K562 (cell line): Measurements from ENCODE around the gene PRPH2. TPM values are rescaled to one million over a fixed set of nuclear protein-coding genes. Genes with fewer than 3 reads are reported as not detected.

Source experiments
- CC2D1A ChIP-seq: fragments of 450-650 bp; IDR thresholded peaks from 2 replicates; pipeline ENCODE4 v1.6.1; 2017; ENCODE audit warnings: mild to moderate bottlenecking
- DIDO1 ChIP-seq: fragments of 450-650 bp; IDR thresholded peaks from 2 replicates; pipeline ENCODE4 v1.6.1; 2016; ENCODE audit warnings: low read depth, missing biosample characterization, missing genetic modification characterization
- E2F1 ChIP-seq: sonication (generic); formaldehyde crosslinking; IDR thresholded peaks from 2 replicates; pipeline ENCODE4 v1.8.1; 2023; ENCODE audit warnings: mild to moderate bottlenecking, missing genetic modification reagents, moderate library complexity
- E2F8 ChIP-seq: fragments of 450-650 bp; IDR thresholded peaks from 2 replicates; pipeline ENCODE4 v1.7.1; 2018; ENCODE audit warnings: mild to moderate bottlenecking, low read depth; ENCODE audit not compliant: partially characterized antibody
- FOSL1 ChIP-seq: fragments of 200-800 bp; sonication (Bioruptor generic); conservative IDR thresholded peaks from 2 replicates; pipeline ENCODE4 v1.6.1; 2016; ENCODE audit warnings: missing genetic modification characterization, missing compliant biosample characterization
- GABPA ChIP-seq: fragments of 200-800 bp; sonication (Bioruptor generic); conservative IDR thresholded peaks from 2 replicates; pipeline ENCODE4 v1.6.1; 2016; ENCODE audit warnings: low read depth, missing genetic modification characterization, missing compliant biosample characterization
- GTF2B ChIP-seq: IDR thresholded peaks from 2 replicates; pipeline ENCODE4 v1.6.1; 2011; ENCODE audit not compliant: insufficient read length; ENCODE audit errors: extremely low read depth
- HDAC3 ChIP-seq: fragments of 450-650 bp; IDR thresholded peaks from 2 replicates; pipeline ENCODE4 v1.6.1; 2018; ENCODE audit warnings: borderline replicate concordance, mild to moderate bottlenecking, moderate library complexity; ENCODE audit not compliant: partially characterized antibody
- KLF16 ChIP-seq: IDR thresholded peaks from 2 replicates; pipeline ENCODE4 v1.6.1; 2016; ENCODE audit warnings: antibody characterized with exemption
- LEF1 ChIP-seq: fragments of 450-650 bp; IDR thresholded peaks from 2 replicates; pipeline ENCODE4 v1.6.1; 2016; ENCODE audit warnings: mild to moderate bottlenecking
- NR1H2 ChIP-seq: sonication (generic); formaldehyde crosslinking; IDR thresholded peaks from 2 replicates; pipeline ENCODE4 v1.4.0; 2020; ENCODE audit warnings: mild to moderate bottlenecking, missing genetic modification reagents
- PHF21A ChIP-seq: fragments of 450-650 bp; IDR thresholded peaks from 2 replicates; pipeline ENCODE4 v1.6.1; 2017; ENCODE audit warnings: low read depth, borderline replicate concordance
- PHTF2 ChIP-seq: fragments of 250-450 bp; sonication (Bioruptor Pico); IDR thresholded peaks from 2 replicates; pipeline ENCODE4 v1.5.0; 2021; ENCODE audit warnings: mild to moderate bottlenecking
- POLR2AphosphoS2 ChIP-seq: IDR thresholded peaks from 2 replicates; pipeline ENCODE4 v1.6.1; 2012; ENCODE audit warnings: low read length, improper control_type of control experiment
- PTRF ChIP-seq: fragments of 450-650 bp; IDR thresholded peaks from 2 replicates; pipeline ENCODE4 v1.6.1; 2016; ENCODE audit warnings: mild to moderate bottlenecking, missing genetic modification characterization, missing compliant biosample characterization
- SIN3B ChIP-seq: fragments of 450-650 bp; IDR thresholded peaks from 2 replicates; pipeline ENCODE4 v1.6.1; 2017; ENCODE audit warnings: low read depth, mild to moderate bottlenecking, moderate library complexity
- SIRT6 ChIP-seq: IDR thresholded peaks from one replicate; pipeline ENCODE4 v1.6.1; 2012; ENCODE audit warnings: low read depth, mild to moderate bottlenecking, control low read depth, inconsistent platforms, low read length, moderate library complexity
- SLC30A9 ChIP-seq: fragments of 250-450 bp; sonication (Bioruptor Pico); IDR thresholded peaks from 2 replicates; pipeline ENCODE4 v1.8.0; 2022; ENCODE audit warnings: mild to moderate bottlenecking, moderate library complexity
- ZFPM2 ChIP-seq: fragments of 250-450 bp; sonication (Bioruptor Pico); IDR thresholded peaks from 2 replicates; pipeline ENCODE4 v1.5.1; 2022; ENCODE audit warnings: mild to moderate bottlenecking
- ZNF280B ChIP-seq: fragments of 250-450 bp; sonication (Bioruptor Pico); IDR thresholded peaks from 2 replicates; pipeline ENCODE4 v1.5.1; 2021; ENCODE audit warnings: mild to moderate bottlenecking
- ZNF655 ChIP-seq: fragments of 250-450 bp; sonication (Bioruptor Pico); IDR thresholded peaks from 2 replicates; pipeline ENCODE4 v1.5.0; 2021
- ZNF76 ChIP-seq: fragments of 250-450 bp; sonication (Bioruptor Pico); IDR thresholded peaks from 2 replicates; pipeline ENCODE4 v1.4.0; 2020; ENCODE audit warnings: mild to moderate bottlenecking, moderate library complexity, borderline replicate concordance
- polyA plus RNA-seq, 8 experiments: library from polyadenylated mRNA; depleted of rRNA in 4 of 8; stranded (reverse) in 5 of 8; unstranded in 3 of 8; fragments of >200 nt; fragmentation: Nextera tagmentation in 2 of 8; fragmentation: Illumina TruSeq in 1 of 8; extraction: Ambion mirVana in 2 of 8; extraction: Trizol in 1 of 8; gene quantifications; 2 replicates each; pipeline versions ENCODE4 v1.2.1 to v1.2.3, GENCODE V29; 2011 to 2014; ENCODE audit warnings: inconsistent platforms in 1 of 8, missing spikeins in 1 of 8
- total RNA-seq, 7 experiments: library from RNA; depleted of rRNA in 6 of 7; stranded (reverse); fragments of >200 nt in 6 of 7; fragmentation: Illumina TruSeq in 2 of 7; extraction: Trizol in 2 of 7; gene quantifications; 2 replicates each; pipeline versions ENCODE4 v1.2.1 to v1.2.3, GENCODE V29; 2011 to 2021; ENCODE audit warnings: low replicate concordance in 1 of 7

Gene PRPH2
- total and polyA plus RNA-seq, 9 of the 15 experiments (the other 6 are each of a cell fraction or from before 2014, with no cell fraction given) = 0.03 to 0.11 (median 0.03) TPM; not detected in 5

- TF ChIP-seq E2F8 (peak; percentile 41), PHTF2 (CRISPR knock-in tag) (no peak), POLR2AphosphoS2 (no peak), CC2D1A (0 out of 2 replicates have a peak, but pooled peaks have one; percentile 80), DIDO1 (tag) (no peak), LEF1 (no peak), PTRF (tag) (no peak), ZNF76 (CRISPR knock-in tag) (no peak), HDAC3 (peak; percentile 58), SIN3B (no peak), NR1H2 (CRISPR knock-in tag) (no peak), FOSL1 (tag) (peak; percentile 80), GTF2B (no peak), ZFPM2 (CRISPR knock-in tag) (no peak), SIRT6 (no peak), GABPA (tag) (no peak), ZNF280B (CRISPR knock-in tag) (no peak), KLF16 (peak; percentile 22; the same call in 1 of the 2 replicates), SLC30A9 (CRISPR knock-in tag) (no peak), PHF21A (0 out of 2 replicates have a peak, but pooled peaks have one; percentile 30), E2F1 (CRISPR knock-in tag) (no peak), ZNF655 (CRISPR knock-in tag) (no peak)
Observed at GRCh38 chr6:42726485-42727086, 4.2 kb upstream of the PRPH2 start (continued).
